Pons (tissue), 1 donor: ENCODE results near the gene PRMT7.

Experiments used
- DNase-seq: peaks from one replicate; pipeline ENCODE4 v3.0.0-alpha.2; 2016; ENCODE audit warnings: low spot score

Gene PRMT7

DNA sequence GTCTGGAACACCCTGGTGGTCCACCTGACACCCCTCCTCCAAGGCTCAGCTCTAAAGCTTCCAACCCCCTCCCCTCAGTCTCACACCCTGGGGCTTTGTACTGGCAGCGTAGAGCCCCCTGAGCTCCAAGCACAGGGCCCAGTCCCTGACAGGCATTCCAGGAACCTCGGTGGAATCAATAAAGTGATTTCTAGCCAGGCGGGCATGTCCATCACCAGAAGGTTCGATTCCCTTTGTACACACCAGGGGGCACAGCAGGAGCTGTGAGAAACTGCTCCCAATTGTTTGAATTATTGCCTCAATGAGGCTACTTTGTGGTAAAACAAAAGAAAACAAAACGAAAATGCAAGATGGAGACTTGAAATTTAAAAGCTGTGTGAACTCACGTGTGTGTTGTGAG, 85.7 kb downstream of the PRMT7 start:
- peak; percentile 15 for DNase-seq

DNA sequence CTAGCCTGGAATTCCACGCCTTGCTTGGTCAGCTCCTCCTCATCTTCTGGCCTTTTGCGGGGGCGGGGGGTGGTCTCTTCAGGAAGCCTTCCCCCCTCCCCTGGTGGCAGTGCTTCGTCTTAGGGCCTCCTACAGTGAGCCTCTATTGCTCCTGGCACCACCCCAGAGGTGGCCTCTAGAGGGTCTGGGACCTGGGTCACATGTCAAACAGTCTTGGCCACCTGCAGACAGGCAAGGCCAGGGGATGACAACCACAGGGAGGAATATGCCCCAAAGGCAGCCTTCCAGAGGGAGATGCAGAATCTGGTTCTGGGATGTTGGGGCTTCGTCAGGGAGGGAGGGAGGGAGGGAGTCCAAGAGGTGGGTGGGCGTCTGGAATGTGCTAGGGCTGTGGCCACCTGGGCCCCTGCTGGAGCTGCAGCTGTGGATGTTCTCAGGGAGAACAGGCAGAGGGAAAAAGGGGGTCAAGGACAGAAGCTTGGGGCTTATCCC, 86.9 kb downstream of the PRMT7 start:
- DNase-seq: no peak

DNA sequence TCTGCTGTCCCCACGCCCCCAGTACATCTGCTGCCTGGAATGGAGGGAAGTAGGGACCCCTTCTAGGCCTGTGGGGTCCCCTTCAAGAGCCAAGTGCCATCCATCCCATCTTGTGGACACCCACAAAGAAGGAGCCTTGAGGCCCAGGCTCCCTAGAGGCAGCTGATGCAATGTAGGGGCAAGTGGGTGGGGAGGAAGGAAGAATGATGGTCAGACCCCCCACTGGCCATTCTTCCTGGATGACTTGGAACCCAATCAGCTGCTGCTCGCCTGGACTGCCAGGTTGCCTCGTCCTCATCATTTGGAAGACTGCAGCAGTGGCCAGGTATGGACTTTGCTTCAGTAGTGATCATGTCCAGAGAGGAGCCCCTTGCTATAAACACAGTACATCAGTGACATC, 88.6 kb downstream of the PRMT7 start:
- no peak for DNase-seq

DNA sequence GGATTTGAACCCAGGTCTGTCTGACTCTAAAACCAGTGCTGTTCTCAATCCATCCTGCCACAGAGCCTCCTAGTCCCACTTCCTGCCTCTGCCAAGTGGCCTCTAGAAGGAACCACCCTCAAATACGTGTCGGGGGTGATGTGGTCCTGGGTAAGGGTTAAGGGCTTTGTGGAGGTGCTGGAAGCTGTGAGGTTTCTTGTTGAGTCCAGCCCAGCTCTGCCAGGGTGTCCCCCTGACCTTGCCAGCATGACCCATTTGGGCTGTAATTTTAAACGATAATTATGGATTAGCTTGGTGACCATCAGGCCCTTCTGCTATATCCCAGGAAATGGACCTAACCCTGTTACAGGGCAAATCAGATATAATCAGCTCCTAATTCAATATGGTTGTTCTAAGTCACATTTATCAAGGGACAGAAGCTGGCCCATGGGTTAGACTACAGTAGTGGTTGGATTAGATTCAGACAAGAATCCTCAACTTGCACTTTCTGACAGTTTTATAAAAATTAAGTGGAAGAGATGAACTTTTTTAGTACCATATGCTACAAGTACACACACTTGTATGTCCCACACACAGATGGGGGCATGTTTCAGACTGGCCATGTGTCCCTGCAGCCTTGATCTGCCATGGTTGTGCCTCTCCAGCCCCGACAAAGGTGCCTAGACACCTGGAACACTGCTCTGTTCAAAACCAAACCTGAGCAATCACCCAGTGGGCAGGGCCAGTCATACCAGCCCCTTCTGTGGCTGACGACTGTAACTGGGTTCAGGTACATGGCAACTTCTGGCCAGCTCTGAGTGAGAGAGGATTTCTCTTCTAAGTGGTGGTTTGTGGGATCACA, 89.5 kb downstream of the PRMT7 start:
- no peak for DNase-seq

DNA sequence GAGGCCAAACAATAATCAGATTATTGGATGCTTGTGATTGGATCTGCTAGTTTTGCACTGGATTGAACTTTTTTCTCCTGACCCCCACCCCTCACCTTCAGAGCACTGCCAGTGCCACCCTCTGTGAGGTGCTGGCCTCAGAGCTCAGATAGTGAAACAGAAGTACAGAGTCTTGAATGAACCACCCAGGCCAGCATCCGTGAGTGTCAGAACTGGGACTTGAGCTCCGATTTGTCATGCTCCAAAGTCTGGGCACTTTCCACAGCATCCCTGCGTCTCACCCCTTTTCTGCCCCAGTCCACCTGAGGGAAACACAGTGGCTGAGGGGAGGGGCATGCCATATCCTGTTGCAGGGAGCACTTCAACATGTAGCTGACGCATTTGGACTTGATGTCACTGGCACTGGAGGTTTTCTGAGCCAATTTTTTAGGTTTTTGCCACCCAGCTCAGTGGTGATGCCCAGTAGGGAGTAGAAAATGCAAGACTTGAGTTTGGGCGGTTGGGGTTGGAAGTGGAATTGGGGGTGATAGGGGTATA, 90.2 kb downstream of the PRMT7 start:
- no peak for DNase-seq

DNA sequence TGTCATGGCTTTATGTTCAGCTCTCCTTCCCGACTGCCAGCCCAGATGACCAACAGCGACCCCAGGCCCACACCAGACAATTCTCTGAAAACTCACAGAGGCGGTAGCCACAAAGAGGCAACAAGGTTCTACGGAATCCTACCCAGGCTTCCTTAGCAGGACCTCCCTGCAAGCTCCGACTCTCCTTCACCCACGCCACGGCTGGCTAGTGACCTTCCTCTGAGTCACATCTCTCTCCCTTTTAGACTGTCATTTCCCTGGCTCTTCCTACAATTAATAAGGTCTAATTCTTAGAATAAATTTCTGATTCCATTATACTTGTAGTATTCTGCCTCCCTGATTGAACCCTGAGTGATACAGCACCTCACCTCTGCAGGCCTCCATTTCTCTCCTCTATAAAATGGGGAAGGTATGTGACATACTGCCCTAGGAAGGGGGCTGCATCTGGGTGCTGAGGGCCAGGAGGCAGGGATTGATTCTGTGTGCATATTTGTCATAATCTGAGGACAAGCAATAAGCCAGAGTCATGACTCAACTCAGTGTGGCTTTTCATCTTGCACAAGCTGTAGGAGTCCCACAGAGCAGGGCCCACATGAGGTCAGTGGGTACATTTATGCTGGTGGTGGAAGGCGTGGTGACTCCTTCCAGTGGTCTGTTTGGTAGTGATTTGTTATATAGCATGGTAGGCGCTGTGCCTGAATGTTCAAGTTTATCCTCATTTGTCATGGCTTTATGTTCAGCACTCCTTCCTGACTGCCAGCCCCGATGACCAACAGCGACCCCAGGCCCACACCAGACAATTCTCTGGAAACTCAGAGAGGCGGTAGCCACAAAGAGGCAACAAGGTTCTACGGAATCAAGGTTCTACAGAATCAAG, 91.3 kb downstream of the PRMT7 start:
- DNase-seq: no peak

DNA sequence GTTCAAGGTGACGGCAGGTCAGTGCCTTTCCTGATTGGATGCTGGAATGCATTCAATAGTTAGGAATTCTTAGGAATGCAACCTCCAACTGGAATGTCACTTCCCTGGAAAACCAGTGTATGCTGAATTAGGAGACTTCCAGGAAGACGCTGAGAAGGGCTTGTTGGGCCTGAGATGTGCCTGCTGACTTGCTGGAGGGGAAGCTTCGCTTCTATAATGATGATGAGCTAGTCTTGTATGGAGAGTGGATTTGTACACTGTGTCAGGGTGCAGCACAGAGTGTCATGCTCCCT, 91.9 kb downstream of the PRMT7 start:
- no peak for DNase-seq

DNA sequence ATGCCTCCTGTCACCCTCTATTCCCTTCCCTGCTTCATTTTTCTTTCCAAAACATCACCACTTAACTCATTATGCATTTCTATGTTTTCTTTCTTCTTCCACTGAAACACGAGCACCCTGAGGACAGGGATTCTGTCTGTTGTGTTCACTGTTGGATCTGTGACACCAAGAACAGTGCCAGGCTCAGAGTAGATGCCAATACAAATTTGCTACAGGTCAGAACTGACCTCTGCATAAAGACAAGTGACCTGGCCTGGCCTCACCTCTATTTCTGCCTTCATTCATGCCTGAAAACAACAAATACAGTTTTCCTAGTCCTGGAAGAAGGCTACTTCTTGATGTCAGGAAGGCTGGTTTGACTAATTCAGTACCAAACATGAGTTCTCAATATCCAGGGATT, 92.4 kb downstream of the PRMT7 start:
- no peak for DNase-seq

DNA sequence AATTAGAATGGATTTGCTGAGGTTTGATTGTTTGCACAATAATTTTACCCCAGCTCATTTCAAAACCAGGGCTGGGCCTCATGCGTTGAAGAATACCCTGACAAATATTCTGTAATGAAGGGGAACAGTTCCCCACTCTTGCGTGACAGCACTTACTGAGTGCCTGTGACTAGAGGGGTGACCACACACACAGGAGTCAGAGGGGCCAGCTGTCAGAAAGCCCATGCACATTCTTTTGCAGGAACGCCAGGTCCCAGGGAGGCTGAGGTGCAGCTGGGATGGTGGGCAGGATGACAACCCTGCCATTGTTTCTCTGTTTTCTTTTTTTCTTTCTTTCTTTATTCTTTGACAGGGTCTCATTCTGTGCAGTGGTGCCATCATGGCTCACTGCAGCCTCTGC, 92.9 kb downstream of the PRMT7 start:
- no peak for DNase-seq

DNA sequence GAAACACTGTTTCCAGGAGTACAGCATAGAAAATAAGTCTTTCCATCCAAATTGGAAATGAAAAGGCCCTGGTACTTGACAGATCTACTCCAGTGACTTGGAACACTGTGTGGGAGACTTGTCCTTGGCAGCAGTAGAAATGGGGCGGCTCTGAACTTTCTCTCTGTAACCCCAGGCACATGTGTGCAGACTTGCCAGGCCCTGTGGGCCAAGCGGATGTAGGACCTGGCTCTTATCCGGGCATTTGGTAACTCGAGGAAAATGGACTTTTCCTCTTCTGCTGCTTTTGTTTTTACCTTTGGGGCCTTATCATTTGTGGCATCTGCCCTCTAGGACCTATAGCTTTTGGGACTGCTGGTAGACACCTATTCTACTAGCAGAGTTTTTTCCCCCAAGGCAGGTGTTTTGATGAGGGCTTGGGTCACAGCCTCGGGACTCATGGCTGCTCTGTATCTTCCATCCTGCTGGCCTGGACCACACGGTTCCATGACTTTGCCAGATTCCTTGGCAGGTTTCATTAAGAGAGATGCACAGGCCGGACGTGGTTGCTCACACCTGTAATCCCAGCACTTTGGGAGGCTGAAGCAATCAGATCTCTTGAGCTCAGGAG, 94.0 kb downstream of the PRMT7 start:
- no peak for DNase-seq

DNA sequence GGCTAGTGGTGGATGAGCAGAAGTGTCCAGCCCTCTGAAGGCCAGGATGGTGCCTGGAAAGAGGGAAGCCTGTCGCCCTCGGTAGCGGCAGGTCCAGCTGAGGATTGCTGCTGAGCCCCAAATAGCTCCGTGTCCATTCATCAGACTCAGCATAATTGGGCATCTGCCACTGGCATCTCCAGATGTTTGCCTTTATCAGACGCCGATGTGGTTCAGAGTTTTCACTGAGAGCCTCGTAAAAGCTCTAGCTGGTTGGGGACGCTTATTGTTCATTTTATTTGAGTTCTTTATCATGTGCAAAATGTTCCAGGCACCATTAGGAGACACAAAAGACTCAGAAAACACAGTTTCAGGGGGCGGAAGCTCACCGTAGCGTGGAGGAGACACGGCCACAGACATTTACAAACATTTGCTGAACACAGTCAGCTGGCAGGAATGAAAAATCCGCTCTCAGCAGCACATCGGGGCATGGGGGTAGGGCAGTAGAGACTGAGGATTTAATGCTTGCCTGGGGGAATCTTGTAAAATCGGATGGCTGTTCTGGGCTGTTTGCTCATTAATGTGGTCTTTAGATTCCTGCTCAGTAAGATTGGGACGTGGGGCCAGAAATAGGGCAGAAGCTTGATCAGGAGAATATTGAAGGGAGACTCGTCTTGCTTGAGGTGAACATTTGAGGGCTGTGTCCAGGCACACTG, 95.8 kb downstream of the PRMT7 start:
- no peak for DNase-seq
